Measurements from ENCODE around the gene LRRC52.

- no peak for TF ChIP-seq POLR2AphosphoS5 (IDR thresholded peaks at IDR 0.05)
- no peak for TF ChIP-seq CTCF (IDR thresholded peaks at IDR 0.05)
- TF ChIP-seq POLR2A (IDR thresholded peaks at IDR 0.05) = no peak
Observed at GRCh38 chr1:165581926-165582325, 38.1 kb downstream of the LRRC52 start.
